PC-9 (cell line): Measurements from ENCODE around the gene DNAL4.

Experiments used
- EZH2 ChIP-seq: fragments of 200-600 bp; sonication (generic); IDR thresholded peaks from 2 replicates; pipeline ENCODE4 v1.8.0; 2017; ENCODE audit warnings: antibody characterized with exemption, low read depth
- TF ChIP-seq, protein P1 (sequence below): fragments of 200-600 bp; sonication (generic); conservative IDR thresholded peaks from 2 replicates; pipeline ENCODE4 v1.6.1; 2017; ENCODE audit warnings: mixed run types, antibody characterized with exemption, mild to moderate bottlenecking, moderate library complexity

DNA sequence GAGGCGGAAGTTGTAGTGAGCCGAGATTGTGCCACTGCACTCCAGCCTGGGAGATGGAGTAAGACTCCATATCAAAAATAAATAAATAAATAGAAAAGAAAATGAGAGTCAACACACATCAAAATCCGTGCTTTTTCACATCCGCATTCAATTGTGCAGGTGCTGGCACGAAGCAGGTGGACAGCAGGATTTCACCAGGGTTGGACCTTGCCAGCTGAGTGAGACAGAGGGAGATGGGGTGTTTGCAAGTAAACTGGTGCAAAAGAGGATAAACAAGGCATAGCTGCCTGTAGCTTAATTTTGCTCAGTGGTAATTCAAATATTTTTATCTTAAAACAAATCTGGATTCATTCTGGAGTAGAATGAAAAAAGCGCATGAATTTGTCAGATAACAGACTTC, 23.3 kb upstream of the DNAL4 start:
- TF ChIP-seq, protein P1, sequence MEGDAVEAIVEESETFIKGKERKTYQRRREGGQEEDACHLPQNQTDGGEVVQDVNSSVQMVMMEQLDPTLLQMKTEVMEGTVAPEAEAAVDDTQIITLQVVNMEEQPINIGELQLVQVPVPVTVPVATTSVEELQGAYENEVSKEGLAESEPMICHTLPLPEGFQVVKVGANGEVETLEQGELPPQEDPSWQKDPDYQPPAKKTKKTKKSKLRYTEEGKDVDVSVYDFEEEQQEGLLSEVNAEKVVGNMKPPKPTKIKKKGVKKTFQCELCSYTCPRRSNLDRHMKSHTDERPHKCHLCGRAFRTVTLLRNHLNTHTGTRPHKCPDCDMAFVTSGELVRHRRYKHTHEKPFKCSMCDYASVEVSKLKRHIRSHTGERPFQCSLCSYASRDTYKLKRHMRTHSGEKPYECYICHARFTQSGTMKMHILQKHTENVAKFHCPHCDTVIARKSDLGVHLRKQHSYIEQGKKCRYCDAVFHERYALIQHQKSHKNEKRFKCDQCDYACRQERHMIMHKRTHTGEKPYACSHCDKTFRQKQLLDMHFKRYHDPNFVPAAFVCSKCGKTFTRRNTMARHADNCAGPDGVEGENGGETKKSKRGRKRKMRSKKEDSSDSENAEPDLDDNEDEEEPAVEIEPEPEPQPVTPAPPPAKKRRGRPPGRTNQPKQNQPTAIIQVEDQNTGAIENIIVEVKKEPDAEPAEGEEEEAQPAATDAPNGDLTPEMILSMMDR = no peak
- no peak for TF ChIP-seq EZH2
